Activated T-cell treated with anti-CD3 and anti-CD28 coated beads for 1 hour (primary cell): ENCODE results near the gene MPST.
"Not testable (repeated sequence)": the region's sequence is repeated elsewhere in the genome, so short reads cannot be mapped to it uniquely, and the experiment has no call there.

ENCODE experiments used
- DNase-seq: peaks from one replicate; pipeline ENCODE4 v3.0.0-alpha.2; 2020; ENCODE audit warnings: low read depth

The MPST gene

GRCh38 chr22:37019309-37020191 is at the start of gene MPST, which contains the start of gene TST:
TSS of gene MPST (plus strand) at chr22:37019742. CDS start at chr22:37019837, 95 bp downstream.
TSS of gene TST (minus strand) at chr22:37019447. CDS start at chr22:37018732, 715 bp downstream.
- DNase-seq = peak; percentile 18

- DNase-seq = no peak
These were observed 48.0 kb upstream of the MPST start for GRCh38 chr22:36971341-36972125.

- no peak for DNase-seq
These were observed 42.9 kb upstream of the MPST start for GRCh38 chr22:36976606-36977005.

- DNase-seq = peak; percentile 82
These were observed 42.1 kb upstream of the MPST start for GRCh38 chr22:36977401-36977861.

GRCh38 chr22:36977947-36978660 is 41.4 kb upstream of the MPST start:
- DNase-seq = peak; percentile 92

GRCh38 chr22:36979016-36979910 is 40.3 kb upstream of the MPST start:
- no peak for DNase-seq

- DNase-seq = no peak
These were observed 38.2 kb upstream of the MPST start for GRCh38 chr22:36981247-36981775.

GRCh38 chr22:36982136-36982535 is 37.4 kb upstream of the MPST start:
- no peak for DNase-seq

- no peak for DNase-seq
These were observed 34.2 kb upstream of the MPST start for GRCh38 chr22:36985211-36985889.

GRCh38 chr22:36986242-36986821 is 33.2 kb upstream of the MPST start:
- DNase-seq = no peak

- DNase-seq = no peak
These were observed 31.3 kb upstream of the MPST start for GRCh38 chr22:36988075-36988832.

- not testable (repeated sequence) for DNase-seq
These were observed 30.5 kb upstream of the MPST start for GRCh38 chr22:36989012-36989411.

GRCh38 chr22:36990457-36990856 is 29.1 kb upstream of the MPST start:
- no peak for DNase-seq

- DNase-seq = no peak
These were observed 28.3 kb upstream of the MPST start for GRCh38 chr22:36991206-36991605.

- DNase-seq = no peak
These were observed 21.8 kb upstream of the MPST start for GRCh38 chr22:36997746-36998145.

- no peak for DNase-seq
These were observed 20.8 kb upstream of the MPST start for GRCh38 chr22:36998620-36999351.

GRCh38 chr22:36999463-36999862 is 20.1 kb upstream of the MPST start:
- no peak for DNase-seq
